GM13976 (cell line): ENCODE measurements around the gene PNPLA3.

Experiments used
- DNase-seq: peaks from one replicate; pipeline ENCODE4 v3.0.0; 2012; ENCODE audit warnings: low spot score
- CTCF ChIP-seq: IDR thresholded peaks from 2 replicates; pipeline ENCODE4 v1.5.1; 2012; ENCODE audit warnings: borderline replicate concordance, mild to moderate bottlenecking; ENCODE audit not compliant: insufficient read depth; ENCODE audit errors: extremely low read depth, missing control alignments, control extremely low read depth
- in situ Hi-C: fragments of 300-500 bp; cut with MboI; formaldehyde crosslinking; loops from one replicate; pipeline ENCODE4 v1.12.0; 2022; ENCODE audit warnings: low sequenced_read_pairs, mixed read lengths, inconsistent platforms; ENCODE audit not compliant: unreplicated experiment

PNPLA3 gene

GRCh38 chr22:43948836-43949406, 25.3 kb downstream of the PNPLA3 start:
- TF ChIP-seq CTCF, result no peak

GRCh38 chr22:43951391-43951790, 27.8 kb downstream of the PNPLA3 start:
- DNase-seq, result no peak
- in situ Hi-C loops, result no loop called here
- no peak for TF ChIP-seq CTCF

More at GRCh38 chr22:43948836-43949406, 25.3 kb downstream of the PNPLA3 start:
- DNase-seq, result no peak
- in situ Hi-C loops, result no loop called here

- in situ Hi-C loops, result no loop called here
- no peak for DNase-seq
- TF ChIP-seq CTCF, result no peak
Observed at GRCh38 chr22:43951966-43952365, 28.4 kb downstream of the PNPLA3 start.

GRCh38 chr22:43953988-43954785, 30.6 kb downstream of the PNPLA3 start:
- in situ Hi-C loops, result no loop called here
- TF ChIP-seq CTCF, result no peak
- no peak for DNase-seq

GRCh38 chr22:43955040-43955882, 31.7 kb downstream of the PNPLA3 start, which contains the start of gene SAMM50:
Gene SAMM50, plus strand, starts transcription at chr22:43955442. Its CDS starts 136 bp downstream, at chr22:43955578.
- peak; percentile 98 for DNase-seq
- no peak for TF ChIP-seq CTCF
- in situ Hi-C loops, result no loop called here
